Measurements from ENCODE around the gene MYOZ3.

MYOZ3 gene

DNA sequence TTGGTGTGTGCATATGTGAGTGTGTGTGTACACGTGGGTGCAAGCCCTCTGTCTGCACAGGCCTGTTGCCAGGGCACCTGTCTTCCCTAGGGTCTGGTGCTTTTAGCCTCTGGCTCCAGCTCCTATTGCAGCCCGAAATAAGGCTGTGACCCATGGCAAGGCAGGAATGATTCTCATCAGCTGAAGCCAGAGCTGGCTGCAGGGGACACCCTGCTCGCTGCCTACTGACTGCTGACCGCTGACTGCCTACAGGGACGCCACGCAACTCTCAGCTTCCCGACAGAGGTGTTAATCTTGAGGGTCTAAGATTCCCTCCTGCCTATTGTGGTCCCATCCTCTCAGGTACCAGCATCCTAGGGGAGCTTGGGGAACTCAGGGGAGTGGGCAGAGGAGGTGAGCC, at the start of gene MYOZ3:
MYOZ3 (plus strand) TSS at position 166 of the 400 bp plus-strand sequence. CDS start 1,691 bp downstream, outside the sequence.
- TF ChIP-seq OSR1 (CRISPR knock-in tag; IDR thresholded peaks at IDR 0.05) (no peak), ARNTL (CRISPR knock-in tag; IDR thresholded peaks at IDR 0.05; ENCODE audit: borderline replicate concordance, low read depth) (no peak)
- ATAC-seq: no peak

- no peak for TF ChIP-seq ZFP3 (CRISPR knock-in tag; IDR thresholded peaks at IDR 0.05)
- TF ChIP-seq PPARA (CRISPR knock-in tag; IDR thresholded peaks at IDR 0.05; ENCODE audit: borderline replicate concordance): no peak
- TF ChIP-seq, protein P1, sequence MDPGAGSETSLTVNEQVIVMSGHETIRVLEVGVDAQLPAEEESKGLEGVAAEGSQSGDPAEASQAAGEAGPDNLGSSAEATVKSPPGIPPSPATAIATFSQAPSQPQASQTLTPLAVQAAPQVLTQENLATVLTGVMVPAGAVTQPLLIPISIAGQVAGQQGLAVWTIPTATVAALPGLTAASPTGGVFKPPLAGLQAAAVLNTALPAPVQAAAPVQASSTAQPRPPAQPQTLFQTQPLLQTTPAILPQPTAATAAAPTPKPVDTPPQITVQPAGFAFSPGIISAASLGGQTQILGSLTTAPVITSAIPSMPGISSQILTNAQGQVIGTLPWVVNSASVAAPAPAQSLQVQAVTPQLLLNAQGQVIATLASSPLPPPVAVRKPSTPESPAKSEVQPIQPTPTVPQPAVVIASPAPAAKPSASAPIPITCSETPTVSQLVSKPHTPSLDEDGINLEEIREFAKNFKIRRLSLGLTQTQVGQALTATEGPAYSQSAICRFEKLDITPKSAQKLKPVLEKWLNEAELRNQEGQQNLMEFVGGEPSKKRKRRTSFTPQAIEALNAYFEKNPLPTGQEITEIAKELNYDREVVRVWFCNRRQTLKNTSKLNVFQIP (CRISPR knock-in tag; IDR thresholded peaks at IDR 0.05; ENCODE audit: borderline replicate concordance, low read depth): no peak
- TF ChIP-seq ZNF70 (CRISPR knock-in tag; IDR thresholded peaks at IDR 0.05): no peak
- no peak for TF ChIP-seq ZNF8 (CRISPR knock-in tag; IDR thresholded peaks at IDR 0.05)
- TF ChIP-seq, protein P2, sequence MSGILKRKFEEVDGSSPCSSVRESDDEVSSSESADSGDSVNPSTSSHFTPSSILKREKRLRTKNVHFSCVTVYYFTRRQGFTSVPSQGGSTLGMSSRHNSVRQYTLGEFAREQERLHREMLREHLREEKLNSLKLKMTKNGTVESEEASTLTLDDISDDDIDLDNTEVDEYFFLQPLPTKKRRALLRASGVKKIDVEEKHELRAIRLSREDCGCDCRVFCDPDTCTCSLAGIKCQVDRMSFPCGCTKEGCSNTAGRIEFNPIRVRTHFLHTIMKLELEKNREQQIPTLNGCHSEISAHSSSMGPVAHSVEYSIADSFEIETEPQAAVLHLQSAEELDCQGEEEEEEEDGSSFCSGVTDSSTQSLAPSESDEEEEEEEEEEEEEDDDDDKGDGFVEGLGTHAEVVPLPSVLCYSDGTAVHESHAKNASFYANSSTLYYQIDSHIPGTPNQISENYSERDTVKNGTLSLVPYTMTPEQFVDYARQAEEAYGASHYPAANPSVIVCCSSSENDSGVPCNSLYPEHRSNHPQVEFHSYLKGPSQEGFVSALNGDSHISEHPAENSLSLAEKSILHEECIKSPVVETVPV (CRISPR knock-in tag; IDR thresholded peaks at IDR 0.05): no peak
- TF ChIP-seq, protein P3, sequence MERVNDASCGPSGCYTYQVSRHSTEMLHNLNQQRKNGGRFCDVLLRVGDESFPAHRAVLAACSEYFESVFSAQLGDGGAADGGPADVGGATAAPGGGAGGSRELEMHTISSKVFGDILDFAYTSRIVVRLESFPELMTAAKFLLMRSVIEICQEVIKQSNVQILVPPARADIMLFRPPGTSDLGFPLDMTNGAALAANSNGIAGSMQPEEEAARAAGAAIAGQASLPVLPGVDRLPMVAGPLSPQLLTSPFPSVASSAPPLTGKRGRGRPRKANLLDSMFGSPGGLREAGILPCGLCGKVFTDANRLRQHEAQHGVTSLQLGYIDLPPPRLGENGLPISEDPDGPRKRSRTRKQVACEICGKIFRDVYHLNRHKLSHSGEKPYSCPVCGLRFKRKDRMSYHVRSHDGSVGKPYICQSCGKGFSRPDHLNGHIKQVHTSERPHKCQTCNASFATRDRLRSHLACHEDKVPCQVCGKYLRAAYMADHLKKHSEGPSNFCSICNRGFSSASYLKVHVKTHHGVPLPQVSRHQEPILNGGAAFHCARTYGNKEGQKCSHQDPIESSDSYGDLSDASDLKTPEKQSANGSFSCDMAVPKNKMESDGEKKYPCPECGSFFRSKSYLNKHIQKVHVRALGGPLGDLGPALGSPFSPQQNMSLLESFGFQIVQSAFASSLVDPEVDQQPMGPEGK (CRISPR knock-in tag; IDR thresholded peaks at IDR 0.05; ENCODE audit: borderline replicate concordance): no peak
- no peak for TF ChIP-seq SNAI2 (CRISPR knock-in tag; IDR thresholded peaks at IDR 0.05)
- TF ChIP-seq ZFP30 (CRISPR knock-in tag; IDR thresholded peaks at IDR 0.05): no peak
- no peak for TF ChIP-seq ARNTL (CRISPR knock-in tag; IDR thresholded peaks at IDR 0.05; ENCODE audit: borderline replicate concordance, low read depth)
- TF ChIP-seq, protein P4, sequence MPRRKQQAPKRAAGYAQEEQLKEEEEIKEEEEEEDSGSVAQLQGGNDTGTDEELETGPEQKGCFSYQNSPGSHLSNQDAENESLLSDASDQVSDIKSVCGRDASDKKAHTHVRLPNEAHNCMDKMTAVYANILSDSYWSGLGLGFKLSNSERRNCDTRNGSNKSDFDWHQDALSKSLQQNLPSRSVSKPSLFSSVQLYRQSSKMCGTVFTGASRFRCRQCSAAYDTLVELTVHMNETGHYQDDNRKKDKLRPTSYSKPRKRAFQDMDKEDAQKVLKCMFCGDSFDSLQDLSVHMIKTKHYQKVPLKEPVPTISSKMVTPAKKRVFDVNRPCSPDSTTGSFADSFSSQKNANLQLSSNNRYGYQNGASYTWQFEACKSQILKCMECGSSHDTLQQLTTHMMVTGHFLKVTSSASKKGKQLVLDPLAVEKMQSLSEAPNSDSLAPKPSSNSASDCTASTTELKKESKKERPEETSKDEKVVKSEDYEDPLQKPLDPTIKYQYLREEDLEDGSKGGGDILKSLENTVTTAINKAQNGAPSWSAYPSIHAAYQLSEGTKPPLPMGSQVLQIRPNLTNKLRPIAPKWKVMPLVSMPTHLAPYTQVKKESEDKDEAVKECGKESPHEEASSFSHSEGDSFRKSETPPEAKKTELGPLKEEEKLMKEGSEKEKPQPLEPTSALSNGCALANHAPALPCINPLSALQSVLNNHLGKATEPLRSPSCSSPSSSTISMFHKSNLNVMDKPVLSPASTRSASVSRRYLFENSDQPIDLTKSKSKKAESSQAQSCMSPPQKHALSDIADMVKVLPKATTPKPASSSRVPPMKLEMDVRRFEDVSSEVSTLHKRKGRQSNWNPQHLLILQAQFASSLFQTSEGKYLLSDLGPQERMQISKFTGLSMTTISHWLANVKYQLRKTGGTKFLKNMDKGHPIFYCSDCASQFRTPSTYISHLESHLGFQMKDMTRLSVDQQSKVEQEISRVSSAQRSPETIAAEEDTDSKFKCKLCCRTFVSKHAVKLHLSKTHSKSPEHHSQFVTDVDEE (CRISPR knock-in tag; IDR thresholded peaks at IDR 0.05): no peak
- no peak for TF ChIP-seq ESRRG (CRISPR knock-in tag; IDR thresholded peaks at IDR 0.05)
- no peak for TF ChIP-seq ZC3H10 (CRISPR knock-in tag; IDR thresholded peaks at IDR 0.05)
- no peak for TF ChIP-seq GLIS3 (CRISPR knock-in tag; IDR thresholded peaks at IDR 0.05)
- TF ChIP-seq, protein P5, sequence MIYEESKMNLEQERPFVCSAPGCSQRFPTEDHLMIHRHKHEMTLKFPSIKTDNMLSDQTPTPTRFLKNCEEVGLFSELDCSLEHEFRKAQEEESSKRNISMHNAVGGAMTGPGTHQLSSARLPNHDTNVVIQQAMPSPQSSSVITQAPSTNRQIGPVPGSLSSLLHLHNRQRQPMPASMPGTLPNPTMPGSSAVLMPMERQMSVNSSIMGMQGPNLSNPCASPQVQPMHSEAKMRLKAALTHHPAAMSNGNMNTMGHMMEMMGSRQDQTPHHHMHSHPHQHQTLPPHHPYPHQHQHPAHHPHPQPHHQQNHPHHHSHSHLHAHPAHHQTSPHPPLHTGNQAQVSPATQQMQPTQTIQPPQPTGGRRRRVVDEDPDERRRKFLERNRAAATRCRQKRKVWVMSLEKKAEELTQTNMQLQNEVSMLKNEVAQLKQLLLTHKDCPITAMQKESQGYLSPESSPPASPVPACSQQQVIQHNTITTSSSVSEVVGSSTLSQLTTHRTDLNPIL (CRISPR knock-in tag; IDR thresholded peaks at IDR 0.05; ENCODE audit: low read depth): no peak
- TF ChIP-seq ISL1 (CRISPR knock-in tag; IDR thresholded peaks at IDR 0.05): no peak
- TF ChIP-seq BACH2 (CRISPR knock-in tag; IDR thresholded peaks at IDR 0.05; ENCODE audit: borderline replicate concordance): no peak
- ATAC-seq: no peak
Observed at GRCh38 chr5:150612405-150612804, 48.6 kb upstream of the MYOZ3 start.

DNA sequence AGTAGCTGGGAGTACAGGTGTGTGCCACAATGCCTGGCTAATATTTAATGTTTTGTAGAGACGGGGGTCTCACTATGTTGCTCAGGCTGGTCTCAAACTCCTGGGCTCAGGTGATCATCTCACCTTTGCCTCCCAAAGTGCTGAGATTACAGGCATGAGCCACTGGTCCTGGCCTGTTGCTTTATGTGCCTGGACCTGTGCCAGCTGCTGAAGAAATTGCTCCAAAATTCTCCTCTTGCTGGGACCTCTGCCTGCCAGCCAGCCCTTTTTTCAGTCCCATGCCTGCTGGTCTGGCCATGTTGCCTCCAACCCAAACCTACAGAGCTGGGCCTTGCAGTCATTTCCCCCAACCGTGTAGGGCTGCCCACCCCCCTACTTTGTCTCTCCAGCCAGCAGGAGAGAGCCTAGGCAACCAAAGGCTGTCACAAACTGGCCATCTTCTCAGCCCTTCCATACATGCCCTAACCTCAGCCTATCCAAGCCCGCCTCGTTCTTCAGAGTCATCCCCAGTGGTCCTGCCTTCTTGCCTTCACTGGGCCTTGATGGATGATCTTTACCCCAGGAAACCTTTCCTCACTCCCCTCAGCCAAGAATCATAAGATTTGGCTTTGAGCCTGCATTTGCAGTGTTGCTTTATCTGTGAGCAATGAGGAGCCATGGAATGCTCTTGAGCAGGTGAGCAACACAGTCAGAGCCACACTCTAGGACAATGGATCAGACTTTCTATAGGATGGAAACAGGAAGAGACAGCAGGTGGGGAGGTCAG, 48.0 kb upstream of the MYOZ3 start:
- no peak for ATAC-seq
- TF ChIP-seq, protein P1 (CRISPR knock-in tag; IDR thresholded peaks at IDR 0.05; ENCODE audit: borderline replicate concordance, low read depth): no peak
- no peak for TF ChIP-seq ARNTL (CRISPR knock-in tag; IDR thresholded peaks at IDR 0.05; ENCODE audit: borderline replicate concordance, low read depth)
- no peak for TF ChIP-seq BACH2 (CRISPR knock-in tag; IDR thresholded peaks at IDR 0.05; ENCODE audit: borderline replicate concordance)
- no peak for TF ChIP-seq OSR1 (CRISPR knock-in tag; IDR thresholded peaks at IDR 0.05)
- TF ChIP-seq ZNF70 (CRISPR knock-in tag; IDR thresholded peaks at IDR 0.05): no peak
- no peak for TF ChIP-seq ZNF8 (CRISPR knock-in tag; IDR thresholded peaks at IDR 0.05)
- no peak for TF ChIP-seq SNAI2 (CRISPR knock-in tag; IDR thresholded peaks at IDR 0.05)
- TF ChIP-seq CSDC2 (CRISPR knock-in tag; IDR thresholded peaks at IDR 0.05): no peak
- no peak for TF ChIP-seq PPARA (CRISPR knock-in tag; IDR thresholded peaks at IDR 0.05; ENCODE audit: borderline replicate concordance)
- TF ChIP-seq ISL1 (CRISPR knock-in tag; IDR thresholded peaks at IDR 0.05): no peak
- no peak for TF ChIP-seq ZC3H10 (CRISPR knock-in tag; IDR thresholded peaks at IDR 0.05)
- TF ChIP-seq RARB (CRISPR knock-in tag; IDR thresholded peaks at IDR 0.05): no peak
- TF ChIP-seq, protein P3 (CRISPR knock-in tag; IDR thresholded peaks at IDR 0.05; ENCODE audit: borderline replicate concordance): no peak
- TF ChIP-seq TCF4 (CRISPR knock-in tag; IDR thresholded peaks at IDR 0.05; ENCODE audit: borderline replicate concordance): no peak

Data from SK-N-SH treated with all-trans-retinoic acid at 6 μM for 48 hours (cell line).